Cardiac fibroblast (primary cell): ENCODE data around the gene NOP58.
"Not testable (repeated sequence)": the region's sequence is repeated elsewhere in the genome, so short reads cannot be mapped to it uniquely, and the experiment has no call there.

ENCODE experiments used
- DNase-seq, 2 donors: peaks; one replicate each; pipeline versions ENCODE4 v3.0.0 to v3.0.0-alpha.2; 2010; ENCODE audit warnings: low read depth in 2 of 2
- H3K4me3 ChIP-seq, 2 donors: replicated peaks in 1 of 2; 1 replicate in 1 of 2; 2 replicates in 1 of 2; pipeline ENCODE4 v1.5.1; 2011; ENCODE audit warnings: low read depth in 2 of 2, low read length in 2 of 2, mild to moderate bottlenecking in 2 of 2, moderate library complexity in 1 of 2
- TF ChIP-seq, protein P1 (sequence below): IDR thresholded peaks from one replicate; pipeline ENCODE4 v1.5.1; 2011; ENCODE audit warnings: low read depth, mild to moderate bottlenecking, low read length, inconsistent platforms

The NOP58 gene

DNA sequence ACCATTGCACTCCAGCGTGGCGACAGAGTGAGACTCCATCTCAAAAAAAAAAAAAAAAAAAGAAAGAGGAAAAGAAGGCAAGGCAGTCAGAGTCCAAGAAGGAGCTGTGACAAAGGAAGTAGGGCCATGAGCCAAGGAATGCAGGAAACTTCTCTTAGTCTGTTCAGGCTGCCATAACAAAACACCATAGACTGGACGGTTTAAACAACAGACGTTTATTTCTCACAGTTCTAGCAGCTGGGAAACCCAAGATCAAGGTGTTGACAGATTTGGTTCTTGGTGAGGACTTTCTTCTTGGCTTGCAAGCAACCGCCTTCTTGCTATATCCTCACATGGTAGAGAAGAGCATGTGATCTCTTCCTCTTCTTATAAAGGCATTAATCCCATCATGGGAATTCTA lies 14.1 kb upstream of the NOP58 start:
- TF ChIP-seq, protein P1, sequence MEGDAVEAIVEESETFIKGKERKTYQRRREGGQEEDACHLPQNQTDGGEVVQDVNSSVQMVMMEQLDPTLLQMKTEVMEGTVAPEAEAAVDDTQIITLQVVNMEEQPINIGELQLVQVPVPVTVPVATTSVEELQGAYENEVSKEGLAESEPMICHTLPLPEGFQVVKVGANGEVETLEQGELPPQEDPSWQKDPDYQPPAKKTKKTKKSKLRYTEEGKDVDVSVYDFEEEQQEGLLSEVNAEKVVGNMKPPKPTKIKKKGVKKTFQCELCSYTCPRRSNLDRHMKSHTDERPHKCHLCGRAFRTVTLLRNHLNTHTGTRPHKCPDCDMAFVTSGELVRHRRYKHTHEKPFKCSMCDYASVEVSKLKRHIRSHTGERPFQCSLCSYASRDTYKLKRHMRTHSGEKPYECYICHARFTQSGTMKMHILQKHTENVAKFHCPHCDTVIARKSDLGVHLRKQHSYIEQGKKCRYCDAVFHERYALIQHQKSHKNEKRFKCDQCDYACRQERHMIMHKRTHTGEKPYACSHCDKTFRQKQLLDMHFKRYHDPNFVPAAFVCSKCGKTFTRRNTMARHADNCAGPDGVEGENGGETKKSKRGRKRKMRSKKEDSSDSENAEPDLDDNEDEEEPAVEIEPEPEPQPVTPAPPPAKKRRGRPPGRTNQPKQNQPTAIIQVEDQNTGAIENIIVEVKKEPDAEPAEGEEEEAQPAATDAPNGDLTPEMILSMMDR, result no peak
- DNase-seq, result peak; percentile 71 to 89

DNA sequence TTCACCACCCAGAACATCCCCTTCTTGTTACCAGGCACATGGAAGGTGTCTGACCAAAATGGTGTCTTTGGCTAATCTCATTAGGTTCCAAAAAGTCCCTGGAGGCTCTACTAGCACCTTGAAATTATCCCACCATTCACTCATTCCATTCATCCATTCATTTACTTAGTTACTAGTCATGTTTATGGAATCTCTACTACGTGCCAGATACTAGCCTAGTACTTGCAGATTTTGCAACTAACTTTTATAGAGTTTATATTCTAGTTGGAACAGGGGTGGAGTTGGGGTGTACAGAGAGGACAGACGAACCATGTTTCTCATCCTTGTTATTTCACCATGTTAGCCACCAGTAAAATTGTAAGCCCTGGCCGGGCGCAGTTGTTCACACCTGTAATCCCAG lies 4.0 kb upstream of the NOP58 start:
- TF ChIP-seq, protein P1, result no peak
- peak in 1 of 2 donors; percentile 52 for DNase-seq
- H3K4me3 ChIP-seq, result no peak overlapping the region

More for the DNA sequence above, 14.1 kb upstream of the NOP58 start:
- H3K4me3 ChIP-seq, result no peak overlapping the region

DNA sequence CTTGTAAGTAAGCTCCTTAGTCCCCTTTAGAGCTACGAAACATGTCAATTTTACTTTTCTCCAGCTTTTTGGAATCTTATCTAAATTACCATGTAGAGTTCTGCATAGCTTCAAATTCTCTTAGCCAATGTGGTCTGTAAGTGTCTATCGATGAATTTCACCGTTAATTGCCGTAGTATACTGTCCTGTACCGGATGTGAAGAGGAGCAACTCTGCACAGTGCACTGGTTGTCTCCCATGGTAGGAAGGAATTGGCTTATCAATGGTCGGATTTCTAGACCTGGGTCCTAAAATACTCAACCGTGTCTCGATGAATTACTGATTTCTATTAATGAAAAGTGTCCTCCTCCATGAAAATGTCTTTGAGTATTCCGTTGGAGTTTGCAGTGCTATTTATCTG lies 1.9 kb downstream of the NOP58 start:
- H3K4me3 ChIP-seq, result peak overlapping the region; percentile 67 to 97
- DNase-seq, result peak in 1 of 2 donors; percentile 26
- TF ChIP-seq, protein P1, result no peak

DNA sequence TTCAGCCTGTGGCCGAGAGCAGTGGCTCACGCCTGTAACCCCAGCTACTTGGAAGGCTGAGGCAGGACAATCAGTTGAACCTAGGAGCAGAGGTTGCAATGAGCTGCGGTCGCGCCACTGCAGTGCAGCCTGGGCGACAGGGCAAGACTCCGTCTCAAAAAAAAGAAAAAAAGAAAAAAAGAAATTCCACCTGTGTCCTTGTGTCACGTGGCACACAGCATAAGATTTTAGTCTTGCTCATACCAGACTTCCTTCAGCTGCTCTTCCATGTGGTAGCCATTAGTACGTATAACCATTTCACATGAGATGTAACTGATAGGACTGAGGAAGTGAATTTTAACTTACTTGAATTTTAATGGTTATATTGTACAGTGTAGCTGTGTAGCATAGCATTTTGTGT lies 4.0 kb downstream of the NOP58 start:
- no peak overlapping the region for H3K4me3 ChIP-seq
- no peak for DNase-seq
- TF ChIP-seq, protein P1, result no peak

DNA sequence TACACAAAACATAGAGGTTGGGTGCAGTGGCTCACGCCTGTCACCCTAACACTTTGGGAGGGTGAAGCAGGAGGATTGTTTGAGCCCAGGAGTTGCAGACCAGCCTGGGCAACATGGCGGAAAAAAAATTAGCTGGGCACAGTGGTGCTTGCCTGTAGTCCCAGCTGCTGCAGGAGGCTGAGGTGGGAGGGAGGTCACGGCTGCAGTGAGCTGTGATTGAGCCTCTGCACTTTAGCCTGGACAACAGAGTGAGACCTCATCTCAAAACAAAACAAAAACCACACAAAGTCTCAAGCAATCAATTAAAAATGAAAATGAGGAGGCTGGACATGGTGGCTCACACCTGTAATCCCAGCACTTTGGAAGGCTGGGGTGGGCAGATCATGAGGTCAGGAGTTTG lies 4.9 kb downstream of the NOP58 start:
- TF ChIP-seq, protein P1, result no peak
- no peak for DNase-seq
- no peak overlapping the region for H3K4me3 ChIP-seq

DNA sequence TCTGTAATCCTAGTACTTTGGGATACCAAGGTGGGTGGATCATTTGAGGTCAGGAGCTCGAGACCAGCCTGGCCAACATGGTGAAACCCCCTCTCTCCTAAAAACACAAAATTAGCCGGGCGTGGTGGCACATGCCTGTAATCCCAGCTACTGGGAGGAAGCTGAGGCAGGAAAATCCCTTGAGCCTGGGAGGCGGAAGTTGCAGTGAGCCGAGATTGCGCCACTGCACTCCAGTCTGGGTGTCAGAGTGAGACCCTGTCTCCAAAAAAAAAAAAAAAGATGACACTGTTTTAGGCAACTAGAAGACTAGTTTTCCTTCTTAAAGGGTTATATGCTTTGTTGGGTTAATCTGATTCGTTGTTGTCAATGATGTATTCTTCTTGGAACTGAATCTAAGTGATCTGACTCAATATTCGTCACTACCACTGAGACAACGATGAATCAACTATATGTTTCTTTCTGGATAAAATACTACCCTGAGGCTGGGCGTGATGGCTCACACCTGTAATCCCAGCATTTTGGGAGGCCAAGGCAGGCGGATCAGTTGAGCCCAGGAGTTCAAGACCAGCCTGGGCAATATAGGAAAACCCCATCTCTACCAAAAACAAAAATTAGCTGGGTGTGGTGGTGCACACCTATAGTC lies 10.6 kb downstream of the NOP58 start:
- DNase-seq, result peak; percentile 32 to 92
- H3K4me3 ChIP-seq, result not testable (repeated sequence)

DNA sequence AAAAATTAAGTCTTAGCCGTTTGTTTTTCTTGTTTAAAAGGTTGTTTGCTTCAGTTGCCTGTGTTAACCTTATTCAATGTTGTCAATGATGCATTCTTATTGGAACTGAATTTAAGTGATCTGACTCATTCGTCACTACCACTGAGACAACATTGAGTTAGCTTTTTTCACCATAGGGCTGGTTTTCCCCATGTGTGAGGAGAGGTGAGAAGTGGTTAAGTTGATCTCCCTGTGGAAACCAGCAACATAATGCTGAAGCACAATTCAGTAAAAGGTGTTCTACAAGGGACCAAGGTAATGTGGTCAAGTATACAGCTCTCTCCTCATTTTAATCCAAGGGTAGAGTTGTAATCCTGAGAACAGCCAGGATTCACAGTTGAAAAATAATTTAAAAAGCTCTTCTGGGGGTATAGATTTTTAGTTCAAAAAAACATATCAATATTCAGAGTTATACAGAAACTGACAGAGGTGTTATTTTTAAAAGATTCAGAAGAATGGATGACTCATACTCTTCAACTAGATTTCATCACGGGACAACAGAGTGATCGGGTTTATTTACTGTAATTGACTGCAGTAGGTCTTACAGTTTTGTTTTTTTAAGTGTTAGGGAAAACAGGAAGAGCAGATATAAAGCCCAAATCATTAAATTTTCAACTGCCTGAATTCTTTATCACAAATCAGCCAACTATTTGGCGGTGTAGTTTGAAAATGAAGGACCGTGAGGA lies 12.6 kb downstream of the NOP58 start:
- H3K4me3 ChIP-seq, result no peak overlapping the region
- TF ChIP-seq, protein P1, result no peak
- peak; percentile 74 to 75 for DNase-seq
